K562 (cell line): ENCODE measurements around the gene HADH. TPM values are rescaled to one million over a fixed set of nuclear protein-coding genes. Genes with fewer than 3 reads are reported as not detected.

Experiments
- ATAC-seq: fragments of 200-7000 bp; cut with Tn5 transposase; 3 replicates; pipeline ENCODE4 v1.9.1; 2020; ENCODE audit warnings: moderate library complexity
- Bru-seq: library from RNA; stranded (reverse); fragments of 400-500 nt; gene quantifications from one replicate; lab custom pipeline; 2021; lab: Mats Ljungman, UMichigan
- BruChase-seq, 2 experiments: library from RNA; stranded (reverse); fragments of 400-500 nt; gene quantifications; one replicate each; lab custom pipeline; 2021; lab: Mats Ljungman, UMichigan
- BruUV-seq: library from RNA; stranded (reverse); fragments of 400-500 nt; replicated peaks from 2 replicates; lab custom pipeline; 2021; lab: Mats Ljungman, UMichigan
- CTCF ChIA-PET: fragments of 300-600 bp; formaldehyde crosslinking; extraction: SDS; loops from one replicate; lab custom pipeline; 2021; ENCODE audit warnings: low intra/inter-chr PET ratio; lab: Yijun Ruan, JAX
- POLR2A ChIA-PET: fragments of 300-600, 350-650 bp; sonication (Branson Sonifier 250); formaldehyde crosslinking; extraction: SDS; loops from one replicate; lab custom pipeline; 2021; ENCODE audit warnings: antibody characterized with exemption, inconsistent platforms; lab: Yijun Ruan, JAX
- DNase-seq, 4 experiments: peaks; one replicate each; pipeline versions ENCODE4 v3.0.0 to v3.0.0-alpha.2; 2011 to 2018; ENCODE audit warnings: low spot score in 3 of 4, mixed read lengths in 3 of 4; ENCODE audit errors: extremely low read depth in 1 of 4
- FAIRE-seq: peaks from 2 replicates; lab custom pipeline; 2011; peaks lifted over from hg19 to GRCh38; lab: Jason Lieb, UNC
- H2AFZ ChIP-seq: 2 replicates; pipeline ENCODE4 v1.6.0; 2011; ENCODE audit warnings: low read depth, low read length, control low read depth, inconsistent platforms
- H3K27ac ChIP-seq: fragments of 200-600 bp; 3 replicates; pipeline ENCODE4 v1.8.0; 2011; ENCODE audit warnings: low read depth, mild to moderate bottlenecking, control low read depth, inconsistent platforms, low read length, moderate library complexity, mixed read lengths; ENCODE audit errors: extremely low read depth
- H3K27me3 ChIP-seq, 2 experiments: fragments of 300-600 bp in 1 of 2; 2 replicates in 1 of 2; 3 replicates in 1 of 2; pipeline versions ENCODE4 v1.6.0 to v1.8.0; 2011; ENCODE audit warnings: inconsistent platforms in 2 of 2, low read length in 2 of 2, mild to moderate bottlenecking in 1 of 2, mixed read lengths in 1 of 2, moderate library complexity in 1 of 2; ENCODE audit not compliant: control insufficient read depth in 2 of 2, insufficient read depth in 2 of 2
- H3K36me3 ChIP-seq: fragments of 300-600 bp; 3 replicates; pipeline ENCODE4 v1.8.0; 2011; ENCODE audit warnings: mild to moderate bottlenecking, low read length, inconsistent platforms; ENCODE audit not compliant: control insufficient read depth, insufficient read depth
- H3K4me1 ChIP-seq, 2 experiments: fragments of 200-600 bp in 1 of 2; replicated peaks in 1 of 2; 2 replicates in 1 of 2; 3 replicates in 1 of 2; pipeline versions ENCODE4 v1.5.1 to v1.8.0; 2011; ENCODE audit warnings: inconsistent platforms in 2 of 2, low read length in 2 of 2, mild to moderate bottlenecking in 1 of 2, mixed read lengths in 1 of 2, moderate library complexity in 1 of 2; ENCODE audit not compliant: control insufficient read depth in 2 of 2, insufficient read depth in 2 of 2
- H3K4me2 ChIP-seq: 2 replicates; pipeline ENCODE4 v1.6.1; 2011; ENCODE audit warnings: low read length, control low read depth, inconsistent platforms, mixed read lengths; ENCODE audit not compliant: insufficient read depth
- H3K4me3 ChIP-seq: fragments of 200-600 bp; sonication (generic), shearing (Covaris generic); 2 replicates; pipeline ENCODE4 v1.5.1; 2016; ENCODE audit warnings: control low read depth, inconsistent platforms
- H3K79me2 ChIP-seq: fragments of 200-600 bp; 3 replicates; pipeline ENCODE4 v1.8.0; 2011; ENCODE audit warnings: low read length, inconsistent platforms; ENCODE audit not compliant: control insufficient read depth, insufficient read depth
- H3K9ac ChIP-seq, 2 experiments: 2 replicates each; pipeline versions ENCODE4 v1.6.0 to v1.6.1; 2011; ENCODE audit warnings: low read depth in 2 of 2, low read length in 2 of 2, control low read depth in 1 of 2, inconsistent platforms in 1 of 2, mild to moderate bottlenecking in 1 of 2, mixed read lengths in 1 of 2; ENCODE audit not compliant: insufficient read depth in 1 of 2
- H3K9me1 ChIP-seq: one replicate; pipeline ENCODE4 v1.6.0; 2011; ENCODE audit warnings: inconsistent platforms, mild to moderate bottlenecking, low read length, moderate library complexity; ENCODE audit not compliant: control insufficient read depth, insufficient read depth
- H3K9me3 ChIP-seq: replicated peaks from 2 replicates; pipeline ENCODE4 v1.5.1; 2011; ENCODE audit warnings: low read depth, low read length, inconsistent platforms; ENCODE audit not compliant: control insufficient read depth, insufficient read depth
- H4K20me1 ChIP-seq: replicated peaks from 2 replicates; pipeline ENCODE4 v1.6.1; 2011; ENCODE audit warnings: low read length, inconsistent platforms, mixed read lengths; ENCODE audit not compliant: control insufficient read depth, insufficient read depth
- CBX2 ChIP-seq: fragments of 200-600 bp; sonication (generic); IDR thresholded peaks from one replicate; pipeline ENCODE4 v1.6.1; 2012; ENCODE audit warnings: mild to moderate bottlenecking, low read length, inconsistent platforms; ENCODE audit not compliant: insufficient read depth, poor library complexity, severe bottlenecking
- RBFOX2 ChIP-seq: fragments of 200-400 bp; formaldehyde crosslinking; IDR thresholded peaks from 2 replicates; pipeline ENCODE4 v1.6.1; 2017; ENCODE audit warnings: low read depth, mild to moderate bottlenecking, low read length, moderate library complexity
- ZBTB40 ChIP-seq, 2 experiments: fragments of 450-650 bp in 1 of 2; sonication (generic) in 1 of 2; formaldehyde crosslinking in 1 of 2; IDR thresholded peaks; 2 replicates each; pipeline versions ENCODE4 v1.7.1 to v1.9.0; 2016 to 2022; ENCODE audit warnings: inconsistent platforms in 1 of 2, mild to moderate bottlenecking in 1 of 2, missing genetic modification reagents in 1 of 2
- ZNF75A ChIP-seq: fragments of 450-650 bp; formaldehyde crosslinking; IDR thresholded peaks from 2 replicates; pipeline ENCODE4 v1.4.0; 2020; ENCODE audit warnings: mild to moderate bottlenecking
- WGBS: fragments of 100-300 bp; shearing (Covaris generic); methylation state at CpG from one replicate; pipeline ENCODE4 v1.1.6; 2016; ENCODE audit warnings: low coverage, mixed read lengths; ENCODE audit not compliant: insufficient coverage; ENCODE audit errors: missing lambda C conversion rate; 5-methylcytosine and 5-hydroxymethylcytosine counted together
- in situ Hi-C: fragments of 300-500 bp; cut with MboI; formaldehyde crosslinking; loops from 4 replicates; pipeline ENCODE4 v1.15.0; 2018; ENCODE audit warnings: inconsistent platforms, mixed read lengths
- intact Hi-C: fragments of 100-400 bp; cut with micrococcal nuclease; formaldehyde crosslinking; loops from 2 replicates; pipeline ENCODE4 v1.14.2; 2022
- long read RNA-seq, 3 experiments: library from polyadenylated mRNA in 2 of 3; library from RNA in 1 of 3; unstranded in 2 of 3; stranded (forward) in 1 of 3; transcript quantifications; one replicate each; pipeline ENCODE4 v2.0.0, GENCODE V29; 2019 to 2022
- polyA minus RNA-seq, 3 experiments: library from RNA; depleted of rRNA, polyadenylated mRNA; stranded (reverse); fragments of >200 nt; gene quantifications; 2 replicates each; pipeline ENCODE4 v1.2.3, GENCODE V29; 2011
- polyA plus RNA-seq, 8 experiments: library from polyadenylated mRNA; depleted of rRNA in 4 of 8; stranded (reverse) in 5 of 8; unstranded in 3 of 8; fragments of >200 nt; fragmentation: Nextera tagmentation in 2 of 8; fragmentation: Illumina TruSeq in 1 of 8; extraction: Ambion mirVana in 2 of 8; extraction: Trizol in 1 of 8; gene quantifications; 2 replicates each; pipeline versions ENCODE4 v1.2.1 to v1.2.3, GENCODE V29; 2011 to 2014; ENCODE audit warnings: inconsistent platforms in 1 of 8, missing spikeins in 1 of 8
- total RNA-seq, 7 experiments: library from RNA; depleted of rRNA in 6 of 7; stranded (reverse); fragments of >200 nt in 6 of 7; fragmentation: Illumina TruSeq in 2 of 7; extraction: Trizol in 2 of 7; gene quantifications; 2 replicates each; pipeline versions ENCODE4 v1.2.1 to v1.2.3, GENCODE V29; 2011 to 2021; ENCODE audit warnings: low replicate concordance in 1 of 7

HADH gene
- total RNA-seq (2011; cell fraction: chromatin; rRNA removed; ENCODE audit: low replicate concordance), result 16.0 and 31.8 TPM in 2 replicates
- total RNA-seq (2011; cell fraction: nucleolus; rRNA removed), result 9.5 and 11.7 TPM in 2 replicates
- 16.7 and 30.9 TPM in 2 replicates for total RNA-seq (2011; cell fraction: nucleoplasm; rRNA removed)
- total RNA-seq (2014; rRNA removed), result 9.4 and 11.9 TPM in 2 replicates
- 25.7 and 26.1 TPM in 2 replicates for total RNA-seq (2014; rRNA removed; fragmentation: Illumina TruSeq; extraction: Trizol)
- total RNA-seq (2015; rRNA removed; fragmentation: Illumina TruSeq; extraction: Trizol), result 23.6 and 24.6 TPM in 2 replicates
- 39.8 and 41.6 TPM in 2 replicates for total RNA-seq (2021)
- 32.8 and 46.0 TPM in 2 replicates for polyA plus RNA-seq (2011; rRNA removed)
- 24.9 and 38.8 TPM in 2 replicates for polyA plus RNA-seq (2011; cell fraction: cytosol; rRNA removed)
- 27.7 and 36.8 TPM in 2 replicates for polyA plus RNA-seq (2011; cell fraction: nucleus; rRNA removed)
- polyA plus RNA-seq (2012), result 45.0 and 84.6 TPM in 2 replicates
- polyA plus RNA-seq (2014; fragmentation: Illumina TruSeq; extraction: Trizol), result 56.4 and 65.6 TPM in 2 replicates
- 10 to 100 TPM; 67.6 to 73.3 TPM for polyA plus RNA-seq (2014; fragmentation: Nextera tagmentation; extraction: Ambion mirVana)
- polyA plus RNA-seq (2014; rRNA removed), result 32.1 and 34.4 TPM in 2 replicates
- polyA minus RNA-seq (2011; rRNA and poly(A)+ RNA removed), result 31.2 and 37.9 TPM in 2 replicates
- 27.1 and 27.2 TPM in 2 replicates for polyA minus RNA-seq (2011; cell fraction: cytosol; rRNA and poly(A)+ RNA removed)
- polyA minus RNA-seq (2011; cell fraction: nucleus; rRNA and poly(A)+ RNA removed), result 11.4 and 20.0 TPM in 2 replicates
- percentile 76 among the genes with signal in this experiment for Bru-seq, nascent RNA
- BruChase-seq, experiment 1, labeled RNA remaining after a 2-hour chase, result percentile 69 among the genes with signal in this experiment
- percentile 66 among the genes with signal in this experiment for BruChase-seq, experiment 2, labeled RNA remaining after a 6-hour chase
- long read RNA-seq, experiment 1, transcript HADH-201 (8 exons, 1,912 nt), result major isoform, 83 of 104 reads
- long read RNA-seq, experiment 1, partial matches to known transcripts, result 10 of 104 reads
- long read RNA-seq, experiment 1, other reads (novel, unspliced or antisense), result 9 of 104 reads
- long read RNA-seq, experiment 2, transcript HADH-201 (8 exons, 1,912 nt), result major isoform, 34 of 49 reads
- long read RNA-seq, experiment 2, partial matches to known transcripts, result 10 of 49 reads
- long read RNA-seq, experiment 2, other reads (novel, unspliced or antisense), result 5 of 49 reads
- long read RNA-seq, experiment 3, transcript HADH-201 (8 exons, 1,912 nt), result major isoform, 65 of 70 reads
- long read RNA-seq, experiment 3, partial matches to known transcripts, result 0 of 70 reads
- long read RNA-seq, experiment 3, other reads (novel, unspliced or antisense), result 4 of 70 reads

DNA sequence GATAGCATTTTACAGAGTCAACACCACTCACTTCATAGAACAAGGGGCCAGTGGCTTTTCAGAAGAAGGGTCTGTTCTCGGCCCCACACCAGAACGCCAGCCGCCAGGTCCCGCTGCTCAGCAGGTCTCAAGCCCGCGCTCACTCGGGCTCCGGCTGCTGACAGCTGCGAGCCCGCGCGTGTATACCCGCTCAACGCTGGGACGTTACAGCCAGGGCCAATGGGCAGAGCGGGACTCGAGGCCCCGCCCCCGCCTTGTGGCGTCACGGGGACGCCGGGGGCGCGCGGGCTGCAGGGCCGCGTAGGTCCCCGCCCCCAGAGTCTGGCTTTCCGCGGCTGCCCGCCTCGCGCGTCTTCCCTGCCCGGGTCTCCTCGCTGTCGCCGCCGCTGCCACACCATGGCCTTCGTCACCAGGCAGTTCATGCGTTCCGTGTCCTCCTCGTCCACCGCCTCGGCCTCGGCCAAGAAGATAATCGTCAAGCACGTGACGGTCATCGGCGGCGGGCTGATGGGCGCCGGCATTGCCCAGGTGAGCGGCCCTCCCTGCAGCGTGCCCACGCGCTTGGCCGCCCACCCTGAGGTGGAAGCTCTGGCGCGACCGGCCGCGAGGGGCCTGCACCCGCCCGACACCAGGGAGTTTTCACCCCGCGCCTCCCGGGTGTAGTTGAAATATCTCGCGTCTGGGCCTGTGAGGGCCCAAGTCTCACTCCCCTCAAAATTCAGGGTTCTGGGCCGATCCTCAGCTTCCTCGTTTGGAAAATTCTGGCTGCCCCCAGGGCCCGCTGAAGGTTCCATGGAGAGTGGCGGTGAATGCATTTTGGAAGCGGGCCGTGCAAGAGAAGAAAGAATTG lies at the start of gene HADH:
HADH (plus strand) TSS at position 353 of the 850 bp plus-strand sequence; CDS start at position 397, 44 bp downstream.
- peak within 1 kb of the TSS; percentile 89 for H2AFZ ChIP-seq
- peak; percentile 97 to 98 (median 97) for DNase-seq
- H3K4me2 ChIP-seq, result peak within 1 kb of the TSS; percentile 90
- CTCF ChIA-PET, result interaction anchor here (0.5 kb wide), 1 partner anchor 583 kb away, joined by 3 read pairs; no protein-coding TSS in a partner anchor
- H3K27me3 ChIP-seq, result no peaks in the 10 kb centered on the region
- peak; percentile 95 for ATAC-seq
- H3K79me2 ChIP-seq, result peaks cover 55% of the 10 kb centered on the region
- H3K9me3 ChIP-seq, result no peaks in the 10 kb centered on the region
- H3K4me1 ChIP-seq, result peaks cover 12 to 27% of the 10 kb centered on the region in 2 experiments
- peak; percentile 87 for FAIRE-seq
- POLR2A ChIA-PET, result no interaction called here
- H3K9me1 ChIP-seq, result no peaks in the 10 kb centered on the region
- H3K27ac ChIP-seq, result peak within 1 kb of the TSS; percentile 79
- H4K20me1 ChIP-seq, result no peaks in the 10 kb centered on the region; the same call in 1 of the 2 replicates
- H3K36me3 ChIP-seq, result no peaks in the 10 kb centered on the region
- in situ Hi-C loops, result no loop called here
- H3K4me3 ChIP-seq, result peak within 1 kb of the TSS; percentile 64
- intact Hi-C loops, result no loop called here
- under 1% methylated on average over 62 of the region's 78 CpGs for WGBS
- peak within 1 kb of the TSS; percentile 75 to 98 for H3K9ac ChIP-seq
- no TSS peak for BruUV-seq
- TF ChIP-seq CBX2 (no peak), ZNF75A (CRISPR knock-in tag) (no peak), RBFOX2 (peak; percentile 91), ZBTB40 (IDR thresholded peaks at IDR 0.05) (peak; percentile 16; the same call in 1 of the 2 replicates), ZBTB40 (CRISPR knock-in tag; IDR thresholded peaks at IDR 0.05) (no peak)
